Measurements from ENCODE around the gene PRDM16. TPM values are rescaled to one million over a fixed set of nuclear protein-coding genes. Genes with fewer than 3 reads are reported as not detected.

PRDM16 gene
- polyA plus RNA-seq, 1 donor (not counting 4 experiments of a cell fraction or from before 2014, with no cell fraction given), result 0.05 TPM

GRCh38 chr1:3351449-3352298, 282.7 kb downstream of the PRDM16 start:
- FAIRE-seq (no peak), DNase-seq (ENCODE audit: low read depth, low spot score) (no peak)
- H3K27me3 ChIP-seq (ENCODE audit: control insufficient read depth, extremely low read depth, insufficient read depth, low read length), result no peaks in the 10 kb centered on the region
- no peak overlapping the region for H3K9ac ChIP-seq (ENCODE audit: control insufficient read depth, extremely low read depth, insufficient read depth, low read length)
- TF ChIP-seq, protein P1, sequence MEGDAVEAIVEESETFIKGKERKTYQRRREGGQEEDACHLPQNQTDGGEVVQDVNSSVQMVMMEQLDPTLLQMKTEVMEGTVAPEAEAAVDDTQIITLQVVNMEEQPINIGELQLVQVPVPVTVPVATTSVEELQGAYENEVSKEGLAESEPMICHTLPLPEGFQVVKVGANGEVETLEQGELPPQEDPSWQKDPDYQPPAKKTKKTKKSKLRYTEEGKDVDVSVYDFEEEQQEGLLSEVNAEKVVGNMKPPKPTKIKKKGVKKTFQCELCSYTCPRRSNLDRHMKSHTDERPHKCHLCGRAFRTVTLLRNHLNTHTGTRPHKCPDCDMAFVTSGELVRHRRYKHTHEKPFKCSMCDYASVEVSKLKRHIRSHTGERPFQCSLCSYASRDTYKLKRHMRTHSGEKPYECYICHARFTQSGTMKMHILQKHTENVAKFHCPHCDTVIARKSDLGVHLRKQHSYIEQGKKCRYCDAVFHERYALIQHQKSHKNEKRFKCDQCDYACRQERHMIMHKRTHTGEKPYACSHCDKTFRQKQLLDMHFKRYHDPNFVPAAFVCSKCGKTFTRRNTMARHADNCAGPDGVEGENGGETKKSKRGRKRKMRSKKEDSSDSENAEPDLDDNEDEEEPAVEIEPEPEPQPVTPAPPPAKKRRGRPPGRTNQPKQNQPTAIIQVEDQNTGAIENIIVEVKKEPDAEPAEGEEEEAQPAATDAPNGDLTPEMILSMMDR (optimal IDR thresholded peaks at IDR 0.05 in 1 of 3, IDR thresholded peaks at IDR 0.05 in 1 of 3, conservative IDR thresholded peaks at IDR 0.05 in 1 of 3; ENCODE audit: extremely low read depth in 1 of 3, insufficient read depth in 2 of 3, low read length in 3 of 3), result no peak
- TF ChIP-seq EZH2 (IDR thresholded peaks at IDR 0.05; ENCODE audit: low read length), result no peak
- no peaks in the 10 kb centered on the region for H3K36me3 ChIP-seq (ENCODE audit: control insufficient read depth in 2 of 2, extremely low read depth in 1 of 2, insufficient read depth in 2 of 2, low read length in 2 of 2)
- H3K4me3 ChIP-seq (ENCODE audit: control insufficient read depth in 2 of 3, extremely low read depth in 1 of 3, insufficient read depth in 2 of 3, low read depth in 1 of 3, low read length in 3 of 3), result no peak overlapping the region
- H3K27ac ChIP-seq (ENCODE audit: control insufficient read depth, insufficient read depth, low read length), result no peak overlapping the region
- no peak overlapping the region for H2AFZ ChIP-seq (ENCODE audit: control insufficient read depth, low read length)
- H3K4me1 ChIP-seq (ENCODE audit: control insufficient read depth, extremely low read depth, insufficient read depth, low read length), result no peaks in the 10 kb centered on the region
- H3K4me2 ChIP-seq (ENCODE audit: control insufficient read depth, extremely low read depth, insufficient read depth, low read depth, low read length), result no peak overlapping the region
- H3K79me2 ChIP-seq (ENCODE audit: control insufficient read depth, insufficient read depth, low read length), result no peaks in the 10 kb centered on the region
- no peaks in the 10 kb centered on the region for H4K20me1 ChIP-seq (ENCODE audit: control insufficient read depth, extremely low read depth, insufficient read depth, low read length)
- dilution Hi-C loops (cut with MboI; ENCODE audit: extremely low pct_ligation_motif_present, low sequenced_read_pairs), result no loop called here
- no peaks in the 10 kb centered on the region for H3K9me3 ChIP-seq (ENCODE audit: control insufficient read depth, low read depth, low read length)
- no peaks in the 10 kb centered on the region for H3K9me1 ChIP-seq (ENCODE audit: control insufficient read depth, extremely low read depth, insufficient read depth, low read length)

DNA sequence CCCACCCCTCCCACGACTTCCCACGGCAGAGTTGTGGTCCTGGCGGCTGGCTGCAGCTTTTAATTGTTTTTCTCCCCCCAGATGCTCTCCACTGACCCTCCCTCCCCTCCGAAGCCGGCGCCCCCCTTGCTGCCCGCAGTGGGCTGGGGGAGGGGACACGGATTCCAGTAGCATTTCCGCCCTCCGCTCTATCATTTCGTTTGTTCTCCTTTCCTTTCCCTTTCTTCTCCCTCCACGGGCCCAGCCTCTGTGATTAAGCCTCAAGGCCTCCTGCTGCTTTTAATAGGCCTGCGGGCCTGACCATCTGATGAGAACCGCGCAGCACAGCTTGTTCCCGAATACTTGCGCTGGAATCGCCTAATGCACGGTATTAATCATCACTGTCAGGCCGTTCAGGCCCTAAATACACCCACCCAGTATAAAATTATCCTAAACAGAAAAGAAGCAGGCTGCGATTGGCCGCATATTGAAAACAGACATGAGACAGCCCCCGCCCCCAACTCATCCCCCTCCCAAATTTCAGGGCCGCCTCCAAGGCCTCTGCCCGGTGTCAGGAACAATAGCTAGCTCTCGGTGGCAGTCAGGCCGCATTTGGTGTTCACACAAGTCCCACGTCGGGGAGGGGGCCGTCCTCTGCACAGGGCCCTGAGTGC, 283.4 kb downstream of the PRDM16 start:
- Histone ChIP-seq H2AFZ (ENCODE audit: control insufficient read depth, low read length) (no peak overlapping the region), H3K27me3 (ENCODE audit: control insufficient read depth, extremely low read depth, insufficient read depth, low read length) (no peaks in the 10 kb centered on the region), H3K79me2 (ENCODE audit: control insufficient read depth, insufficient read depth, low read length) (no peaks in the 10 kb centered on the region), H4K20me1 (ENCODE audit: control insufficient read depth, extremely low read depth, insufficient read depth, low read length) (no peaks in the 10 kb centered on the region), H3K4me2 (ENCODE audit: control insufficient read depth, extremely low read depth, insufficient read depth, low read depth, low read length) (no peak overlapping the region), H3K9me1 (ENCODE audit: control insufficient read depth, extremely low read depth, insufficient read depth, low read length) (no peaks in the 10 kb centered on the region), H3K27ac (ENCODE audit: control insufficient read depth, insufficient read depth, low read length) (no peak overlapping the region), H3K36me3 (ENCODE audit: control insufficient read depth in 2 of 2, extremely low read depth in 1 of 2, insufficient read depth in 2 of 2, low read length in 2 of 2) (no peaks in the 10 kb centered on the region), H3K4me3 (ENCODE audit: control insufficient read depth in 2 of 3, extremely low read depth in 1 of 3, insufficient read depth in 2 of 3, low read depth in 1 of 3, low read length in 3 of 3) (no peak overlapping the region), H3K9ac (ENCODE audit: control insufficient read depth, extremely low read depth, insufficient read depth, low read length) (no peak overlapping the region), H3K4me1 (ENCODE audit: control insufficient read depth, extremely low read depth, insufficient read depth, low read length) (no peaks in the 10 kb centered on the region), H3K9me3 (ENCODE audit: control insufficient read depth, low read depth, low read length) (no peaks in the 10 kb centered on the region)
- no peak for DNase-seq (ENCODE audit: low read depth, low spot score)
- dilution Hi-C loops (cut with MboI; ENCODE audit: extremely low pct_ligation_motif_present, low sequenced_read_pairs), result no loop called here
- no peak for FAIRE-seq
- TF ChIP-seq EZH2 (IDR thresholded peaks at IDR 0.05; ENCODE audit: low read length), result no peak
- TF ChIP-seq, protein P1 (optimal IDR thresholded peaks at IDR 0.05 in 1 of 3, IDR thresholded peaks at IDR 0.05 in 1 of 3, conservative IDR thresholded peaks at IDR 0.05 in 1 of 3; ENCODE audit: extremely low read depth in 1 of 3, insufficient read depth in 2 of 3, low read length in 3 of 3), result no peak
